ENCODE data around the gene TMF1.

Gene TMF1

GRCh38 chr3:69051756-69052471 is at the start of gene TMF1:
TMF1 (minus strand) TSS chr3:69052333; CDS start chr3:69052086, 247 bp downstream.
- peak; percentile 99 to 100 (median 100) for DNase-seq

- DNase-seq = no peak
Observed at GRCh38 chr3:69099576-69099975, 47.4 kb upstream of the TMF1 start.

- no peak for DNase-seq
Observed at GRCh38 chr3:69097407-69098086, 45.4 kb upstream of the TMF1 start.

GRCh38 chr3:69096299-69096698 is 44.2 kb upstream of the TMF1 start:
- no peak for DNase-seq

GRCh38 chr3:69095636-69096035 is 43.5 kb upstream of the TMF1 start:
- DNase-seq = no peak

- DNase-seq = peak; percentile 62 to 80 (median 79)
Observed at GRCh38 chr3:69094467-69095205, 42.5 kb upstream of the TMF1 start.

- peak in 2 of 3 donors; percentile 46 to 53 for DNase-seq
Observed at GRCh38 chr3:69092030-69092516, 39.9 kb upstream of the TMF1 start.

GRCh38 chr3:69091389-69092029 is 39.4 kb upstream of the TMF1 start:
- no peak for DNase-seq

- no peak for DNase-seq
Observed at GRCh38 chr3:69090021-69090420, 37.9 kb upstream of the TMF1 start.

GRCh38 chr3:69088063-69088462 is 35.9 kb upstream of the TMF1 start:
- DNase-seq = peak; percentile 37 to 66 (median 62)

- no peak for DNase-seq
Observed at GRCh38 chr3:69087030-69087791, 35.1 kb upstream of the TMF1 start.

GRCh38 chr3:69085833-69086722 is 33.9 kb upstream of the TMF1 start:
- DNase-seq = peak; percentile 69 to 85 (median 79)

- peak; percentile 46 to 67 (median 49) for DNase-seq
Observed at GRCh38 chr3:69085168-69085832, 33.2 kb upstream of the TMF1 start.

- peak; percentile 96 to 98 (median 98) for DNase-seq
Observed at GRCh38 chr3:69084326-69085167, 32.4 kb upstream of the TMF1 start, which contains the start of gene ARL6IP5. ARL6IP5 (plus strand) TSS chr3:69084937; CDS start chr3:69085048, 111 bp downstream.

- peak; percentile 92 to 97 (median 95) for DNase-seq
Observed at GRCh38 chr3:69082805-69083204, 30.7 kb upstream of the TMF1 start.

- DNase-seq = peak in 1 of 3 donors; percentile 36
Observed at GRCh38 chr3:69082361-69082760, 30.2 kb upstream of the TMF1 start.

GRCh38 chr3:69081583-69082262 is 29.6 kb upstream of the TMF1 start:
- DNase-seq = no peak

GRCh38 chr3:69080233-69080920 is 28.2 kb upstream of the TMF1 start, which contains the start of gene UBA3:
UBA3 (minus strand) TSS chr3:69080365; CDS start chr3:69080353, 12 bp downstream.
- DNase-seq = peak; percentile 93 to 97 (median 95)
